Neural cell (in vitro differentiated cells): Measurements from ENCODE around the gene ADIPOR2. TPM values are rescaled to one million over a fixed set of nuclear protein-coding genes. Genes with fewer than 3 reads are reported as not detected.

Experiments
- H2AFZ ChIP-seq: fragments of 200-600, 300-800 bp; sonication (generic), shearing (Covaris generic); 2 replicates; pipeline ENCODE4 v1.6.0; 2014; ENCODE audit warnings: low read depth, mild to moderate bottlenecking, antibody characterized with exemption, low read length, moderate library complexity
- H3F3A ChIP-seq: fragments of 200-600 bp; shearing (Covaris generic); 2 replicates; pipeline ENCODE4 v1.6.1; 2016; ENCODE audit warnings: mild to moderate bottlenecking, moderate library complexity, mixed read lengths, antibody characterized with exemption, low read length; ENCODE audit not compliant: insufficient read depth, poor library complexity, severe bottlenecking
- H3K27ac ChIP-seq: fragments of 200-600, 300-800 bp; sonication (generic), shearing (Covaris generic); 2 replicates; pipeline ENCODE4 v1.5.1; 2014; ENCODE audit warnings: mild to moderate bottlenecking, low read length, moderate library complexity
- H3K27me3 ChIP-seq: fragments of 300-800, 200-600 bp; sonication (generic), shearing (Covaris generic); 2 replicates; pipeline ENCODE4 v1.6.0; 2014; ENCODE audit warnings: mild to moderate bottlenecking, low read depth, low read length, moderate library complexity; ENCODE audit not compliant: insufficient read depth
- H3K36me3 ChIP-seq: fragments of 300-800, 200-600 bp; sonication (generic), shearing (Covaris generic); 2 replicates; pipeline ENCODE4 v1.5.1; 2014; ENCODE audit warnings: mild to moderate bottlenecking, antibody characterized with exemption, low read length, moderate library complexity; ENCODE audit not compliant: insufficient read depth
- H3K4me2 ChIP-seq: fragments of 300-800, 200-600 bp; sonication (generic), shearing (Covaris generic); 2 replicates; pipeline ENCODE4 v1.6.0; 2014; ENCODE audit warnings: mild to moderate bottlenecking, low read length
- H3K4me3 ChIP-seq: fragments of 300-800, 200-600 bp; sonication (generic), shearing (Covaris generic); 2 replicates; pipeline ENCODE4 v1.5.1; 2014; ENCODE audit warnings: mild to moderate bottlenecking, low read length, moderate library complexity
- H3K79me2 ChIP-seq: fragments of 200-600 bp; shearing (Covaris generic); replicated peaks from 2 replicates; pipeline ENCODE4 v1.6.0; 2014; ENCODE audit warnings: mild to moderate bottlenecking, low read length, moderate library complexity; ENCODE audit not compliant: insufficient read depth
- H3K9ac ChIP-seq: fragments of 300-800, 200-600 bp; sonication (generic), shearing (Covaris generic); 2 replicates; pipeline ENCODE4 v1.6.1; 2016; ENCODE audit warnings: mild to moderate bottlenecking, low read length, mixed read lengths
- H3K9me2 ChIP-seq: fragments of 200-600 bp; shearing (Covaris generic); 2 replicates; pipeline ENCODE4 v1.6.1; 2016; ENCODE audit warnings: mild to moderate bottlenecking, low read length, mixed read lengths; ENCODE audit not compliant: insufficient read depth
- H3K9me3 ChIP-seq: fragments of 200-600, 300-800 bp; sonication (generic), shearing (Covaris generic); 2 replicates; pipeline ENCODE4 v1.6.1; 2016; ENCODE audit warnings: mild to moderate bottlenecking, mixed run types, low read length, moderate library complexity, mixed read lengths
- H4K20me1 ChIP-seq: fragments of 200-600 bp; shearing (Covaris generic); 2 replicates; pipeline ENCODE4 v1.6.1; 2016; ENCODE audit warnings: mild to moderate bottlenecking, mixed run types; ENCODE audit not compliant: insufficient read depth
- EP300 ChIP-seq: fragments of 450-650 bp; conservative IDR thresholded peaks from 2 replicates; pipeline ENCODE4 v1.6.1; 2014; ENCODE audit warnings: antibody characterized with exemption, mild to moderate bottlenecking, moderate library complexity; ENCODE audit not compliant: poor library complexity, severe bottlenecking
- MXI1 ChIP-seq: fragments of 450-650 bp; conservative IDR thresholded peaks from 2 replicates; pipeline ENCODE4 v1.6.1; 2014; ENCODE audit warnings: antibody characterized with exemption, mild to moderate bottlenecking; ENCODE audit not compliant: poor library complexity, severe bottlenecking
- POLR2AphosphoS5 ChIP-seq: IDR thresholded peaks from 2 replicates; pipeline ENCODE4 v1.6.1; 2012
- SMC3 ChIP-seq: fragments of 450-650 bp; conservative IDR thresholded peaks from 2 replicates; pipeline ENCODE4 v1.6.1; 2014; ENCODE audit warnings: antibody characterized with exemption, mild to moderate bottlenecking, moderate library complexity; ENCODE audit not compliant: poor library complexity
- TAF1 ChIP-seq: IDR thresholded peaks from 2 replicates; pipeline ENCODE4 v1.6.1; 2012; ENCODE audit warnings: low read depth
- polyA plus RNA-seq: library from polyadenylated mRNA; depleted of rRNA; stranded (reverse); fragments of >200 nt; gene quantifications from 2 replicates; pipeline ENCODE4 v1.2.3, GENCODE V29; 2014
- TF ChIP-seq, protein P1 (sequence below): IDR thresholded peaks from 2 replicates; pipeline ENCODE4 v1.6.1; 2012; ENCODE audit warnings: borderline replicate concordance

Gene ADIPOR2
- polyA plus RNA-seq, 1 donor from 2014 or later: 18.5 TPM

DNA sequence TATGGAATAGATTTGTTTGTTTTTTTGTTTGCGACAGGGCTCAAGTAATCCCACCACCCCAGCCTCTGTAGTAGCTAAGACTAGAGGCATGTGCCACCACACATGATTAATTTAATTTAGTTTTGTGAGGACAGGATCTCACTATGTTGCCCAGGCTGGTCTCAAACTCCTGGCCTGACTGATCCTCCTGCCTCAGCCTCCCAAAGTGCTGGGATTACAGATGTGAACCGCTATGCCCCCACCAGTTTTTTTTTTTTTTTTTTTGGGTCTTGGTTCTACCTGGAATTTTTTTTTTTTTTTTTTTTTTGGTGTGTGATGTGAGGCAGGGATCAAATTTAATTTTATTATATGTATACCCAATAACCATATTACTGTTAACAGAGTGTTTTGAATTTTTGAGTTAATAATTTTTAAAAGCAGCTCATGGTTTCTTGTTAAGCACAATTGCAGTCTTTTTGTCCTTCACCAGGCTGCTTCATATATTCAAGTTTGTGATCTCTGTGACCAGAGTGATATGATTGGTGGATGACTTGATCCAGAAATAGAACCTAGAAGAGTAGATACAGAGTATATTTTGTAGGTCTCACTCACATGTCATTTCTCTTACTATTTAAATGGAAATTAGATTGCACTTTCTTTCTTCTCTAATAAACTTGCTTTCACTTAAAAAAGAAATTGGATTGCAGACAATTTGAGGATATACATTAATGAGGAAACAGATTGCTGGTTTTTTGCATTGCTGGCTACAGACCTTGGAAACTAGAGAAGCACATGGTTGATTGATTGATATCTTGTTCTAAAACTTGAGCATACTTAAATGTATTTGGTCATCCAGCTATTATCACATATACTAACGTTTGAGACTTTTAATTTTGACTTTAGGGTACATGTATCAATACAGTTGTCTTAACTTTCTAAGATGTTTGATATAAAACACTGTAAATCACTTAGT is 13.2 kb downstream of the ADIPOR2 start:
- no peak overlapping the region for H3K4me2 ChIP-seq
- H3K4me3 ChIP-seq: no peak overlapping the region
- H2AFZ ChIP-seq: no peak overlapping the region
- no peaks in the 10 kb centered on the region for H3K27me3 ChIP-seq
- H4K20me1 ChIP-seq: no peaks in the 10 kb centered on the region
- no peak overlapping the region for H3K9ac ChIP-seq
- H3K9me3 ChIP-seq: no peaks in the 10 kb centered on the region
- H3K36me3 ChIP-seq: no peaks in the 10 kb centered on the region
- no peaks in the 10 kb centered on the region for H3F3A ChIP-seq
- TF ChIP-seq SMC3: no peak
- TF ChIP-seq EP300: no peak
- TF ChIP-seq, protein P1, sequence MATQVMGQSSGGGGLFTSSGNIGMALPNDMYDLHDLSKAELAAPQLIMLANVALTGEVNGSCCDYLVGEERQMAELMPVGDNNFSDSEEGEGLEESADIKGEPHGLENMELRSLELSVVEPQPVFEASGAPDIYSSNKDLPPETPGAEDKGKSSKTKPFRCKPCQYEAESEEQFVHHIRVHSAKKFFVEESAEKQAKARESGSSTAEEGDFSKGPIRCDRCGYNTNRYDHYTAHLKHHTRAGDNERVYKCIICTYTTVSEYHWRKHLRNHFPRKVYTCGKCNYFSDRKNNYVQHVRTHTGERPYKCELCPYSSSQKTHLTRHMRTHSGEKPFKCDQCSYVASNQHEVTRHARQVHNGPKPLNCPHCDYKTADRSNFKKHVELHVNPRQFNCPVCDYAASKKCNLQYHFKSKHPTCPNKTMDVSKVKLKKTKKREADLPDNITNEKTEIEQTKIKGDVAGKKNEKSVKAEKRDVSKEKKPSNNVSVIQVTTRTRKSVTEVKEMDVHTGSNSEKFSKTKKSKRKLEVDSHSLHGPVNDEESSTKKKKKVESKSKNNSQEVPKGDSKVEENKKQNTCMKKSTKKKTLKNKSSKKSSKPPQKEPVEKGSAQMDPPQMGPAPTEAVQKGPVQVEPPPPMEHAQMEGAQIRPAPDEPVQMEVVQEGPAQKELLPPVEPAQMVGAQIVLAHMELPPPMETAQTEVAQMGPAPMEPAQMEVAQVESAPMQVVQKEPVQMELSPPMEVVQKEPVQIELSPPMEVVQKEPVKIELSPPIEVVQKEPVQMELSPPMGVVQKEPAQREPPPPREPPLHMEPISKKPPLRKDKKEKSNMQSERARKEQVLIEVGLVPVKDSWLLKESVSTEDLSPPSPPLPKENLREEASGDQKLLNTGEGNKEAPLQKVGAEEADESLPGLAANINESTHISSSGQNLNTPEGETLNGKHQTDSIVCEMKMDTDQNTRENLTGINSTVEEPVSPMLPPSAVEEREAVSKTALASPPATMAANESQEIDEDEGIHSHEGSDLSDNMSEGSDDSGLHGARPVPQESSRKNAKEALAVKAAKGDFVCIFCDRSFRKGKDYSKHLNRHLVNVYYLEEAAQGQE: no peak
- TF ChIP-seq MXI1: no peak
- no peak for TF ChIP-seq TAF1
- peaks cover 78% of the 10 kb centered on the region for H3K79me2 ChIP-seq
- no peak overlapping the region for H3K27ac ChIP-seq
- H3K9me2 ChIP-seq: no peaks in the 10 kb centered on the region

DNA sequence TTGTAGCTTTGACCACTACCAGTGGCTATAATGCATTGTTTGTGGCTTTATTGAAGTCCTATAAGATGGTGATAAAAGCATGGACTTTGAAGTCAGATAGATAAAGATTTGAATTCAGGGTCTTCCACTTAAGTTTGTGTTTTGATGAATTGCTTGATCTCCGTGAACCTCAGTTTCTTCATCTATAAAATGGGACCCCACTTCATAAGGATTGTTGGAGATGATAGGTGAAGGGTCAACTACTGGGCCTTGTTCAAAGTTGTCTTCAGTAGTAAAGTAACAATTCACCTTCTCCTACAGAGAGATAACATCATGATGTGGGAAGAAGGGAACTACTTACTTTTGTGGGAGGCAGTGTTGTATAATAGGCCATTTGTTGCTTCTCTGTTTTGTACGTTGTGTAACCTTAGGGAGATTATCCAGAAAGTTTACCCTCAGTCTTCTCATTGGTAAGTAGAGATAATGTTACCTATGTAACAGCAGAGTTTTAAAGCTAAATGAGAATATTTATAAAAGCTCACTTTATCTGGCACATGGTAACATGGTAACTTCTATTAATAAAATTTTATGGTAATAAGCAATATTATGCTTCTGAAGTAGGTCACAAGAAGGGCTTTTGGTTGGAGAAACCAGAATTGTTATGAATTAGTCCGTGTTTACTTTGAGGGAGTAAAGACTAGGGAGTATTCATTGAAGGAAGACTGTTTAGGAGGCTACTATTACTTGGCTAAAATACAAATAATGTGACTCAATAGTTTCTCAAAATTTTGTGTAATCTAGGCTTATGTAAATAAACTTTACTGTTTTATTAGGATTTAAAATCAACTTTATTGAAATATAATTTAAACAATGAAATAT is 15.1 kb downstream of the ADIPOR2 start:
- Histone ChIP-seq H3K36me3 (no peaks in the 10 kb centered on the region), H3K9me3 (no peaks in the 10 kb centered on the region), H4K20me1 (no peaks in the 10 kb centered on the region), H3K9ac (no peak overlapping the region), H3K4me3 (no peak overlapping the region), H2AFZ (no peak overlapping the region), H3K79me2 (peaks cover 73% of the 10 kb centered on the region), H3F3A (no peaks in the 10 kb centered on the region), H3K27ac (no peak overlapping the region), H3K9me2 (no peaks in the 10 kb centered on the region), H3K27me3 (no peaks in the 10 kb centered on the region), H3K4me2 (no peak overlapping the region)
- TF ChIP-seq EP300 (no peak), POLR2AphosphoS5 (no peak), MXI1 (no peak), TAF1 (no peak), SMC3 (no peak)
- TF ChIP-seq, protein P1: no peak
